PC-3 (cell line): ENCODE data around the gene GABRD.

Source experiments
- CTCF ChIP-seq: fragments of 300-600 bp; sonication (generic); conservative IDR thresholded peaks from 2 replicates; pipeline ENCODE4 v1.5.1; 2017; ENCODE audit warnings: antibody characterized with exemption, low read depth, mild to moderate bottlenecking, low read length
- EZH2 ChIP-seq: fragments of 300-600 bp; sonication (generic); IDR thresholded peaks from one replicate; pipeline ENCODE4 v1.6.1; 2017; ENCODE audit warnings: antibody characterized with exemption, mild to moderate bottlenecking, low read length; ENCODE audit not compliant: unreplicated experiment

- TF ChIP-seq CTCF (peak; percentile 98), EZH2 (no peak)
Observed at GRCh38 chr1:2046174-2046917, 27.2 kb downstream of the GABRD start.
